ENCODE results near the gene CYP19A1. TPM values are rescaled to one million over a fixed set of nuclear protein-coding genes. Genes with fewer than 3 reads are reported as not detected.

CYP19A1 gene
- total RNA-seq (2014; rRNA removed; shearing (Covaris generic)), result 0.48 and 0.59 TPM in 2 replicates

DNA sequence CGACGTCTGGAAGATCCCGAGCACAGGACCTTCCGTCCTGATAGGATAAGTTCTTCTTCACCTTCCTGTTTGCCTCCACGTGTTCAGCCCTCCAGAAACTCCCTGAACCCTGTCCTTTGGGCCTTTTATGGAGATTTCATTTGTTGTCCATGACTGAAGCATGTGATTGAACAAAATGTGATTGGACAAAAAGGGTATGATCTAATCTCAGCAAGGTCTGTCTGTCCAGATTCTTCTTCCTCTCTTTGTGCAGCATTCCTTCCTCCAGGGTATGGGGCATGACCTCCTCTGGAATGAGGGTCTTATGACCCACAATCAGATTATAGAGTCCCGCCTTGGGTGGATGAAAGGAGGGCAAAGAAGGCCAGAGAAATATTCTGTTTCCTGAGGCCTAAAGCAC lies at the start of gene CYP19A1:
Gene CYP19A1, minus strand, starts transcription at position 101 of the 400 bp plus-strand sequence. CDS start 95,684 bp downstream, outside the sequence.
- no peak for DNase-seq (ENCODE audit: low read depth)

DNA sequence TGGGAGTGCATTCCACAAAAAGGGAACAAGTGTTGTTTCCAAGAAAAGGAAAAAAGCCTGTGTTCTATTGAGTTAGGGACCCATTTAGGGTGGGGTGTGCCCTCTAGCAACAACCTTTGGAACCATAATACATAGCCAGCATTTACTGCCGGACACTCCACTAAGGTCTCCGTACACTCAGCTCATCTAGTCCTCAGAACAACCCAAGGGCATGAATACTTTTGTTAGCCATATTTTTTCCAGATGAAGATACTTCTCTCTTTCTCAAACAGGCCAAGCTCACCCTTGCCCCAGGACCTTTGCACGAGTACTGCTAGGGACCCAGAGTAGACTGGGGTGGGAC lies 49.3 kb upstream of the CYP19A1 start:
- no peak for DNase-seq (ENCODE audit: low read depth)

DNA sequence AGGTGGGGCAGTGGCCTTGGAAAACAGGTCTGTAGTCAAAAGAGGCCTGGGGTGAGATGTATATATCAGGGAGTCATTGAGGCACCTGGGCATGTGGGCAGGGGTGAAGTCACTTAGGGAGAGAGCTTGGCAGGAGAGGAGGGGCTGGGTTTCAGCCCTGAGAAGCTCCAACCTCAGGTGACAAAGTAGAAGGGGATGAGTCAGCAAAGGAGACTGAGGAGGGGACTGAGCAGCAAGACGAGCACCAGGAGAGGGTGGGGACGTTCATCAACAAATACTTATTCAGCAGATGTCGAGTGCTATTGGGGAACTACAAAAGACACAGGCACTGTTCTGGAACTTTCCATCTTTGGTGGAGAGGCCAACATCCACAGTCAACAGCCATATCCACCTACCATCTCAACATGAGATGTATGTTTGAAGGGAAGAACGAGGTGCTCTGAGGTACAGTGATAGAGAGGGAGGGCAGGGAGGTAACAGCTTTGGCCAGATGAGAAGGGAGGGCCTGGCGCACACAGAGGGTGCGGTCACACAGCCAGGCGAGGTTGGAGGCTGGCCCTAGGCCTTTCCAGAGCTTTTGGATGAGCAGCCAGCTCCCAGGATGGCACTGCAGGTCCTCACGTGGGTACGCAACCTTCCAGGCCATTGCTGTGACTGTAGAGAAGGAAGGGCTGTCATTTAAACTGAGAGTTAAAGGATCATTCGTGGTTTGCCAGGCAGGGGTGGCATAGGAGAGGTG lies 48.7 kb upstream of the CYP19A1 start:
- DNase-seq (ENCODE audit: low read depth), result no peak

GRCh38 chr15:51386486-51386885 lies 48.1 kb upstream of the CYP19A1 start:
- no peak for DNase-seq (ENCODE audit: low read depth)

GRCh38 chr15:51386029-51386428 lies 47.6 kb upstream of the CYP19A1 start:
- no peak for DNase-seq (ENCODE audit: low read depth)

GRCh38 chr15:51382787-51383186 lies 44.4 kb upstream of the CYP19A1 start:
- DNase-seq (ENCODE audit: low read depth), result peak; percentile 54

GRCh38 chr15:51380999-51381806 lies 42.8 kb upstream of the CYP19A1 start:
- DNase-seq (ENCODE audit: low read depth), result peak; percentile 71

- no peak for DNase-seq (ENCODE audit: low read depth)
These were observed 41.0 kb upstream of the CYP19A1 start for GRCh38 chr15:51379390-51379789.

GRCh38 chr15:51378406-51378805 lies 40.0 kb upstream of the CYP19A1 start:
- no peak for DNase-seq (ENCODE audit: low read depth)

GRCh38 chr15:51377038-51377786 lies 38.8 kb upstream of the CYP19A1 start:
- DNase-seq (ENCODE audit: low read depth), result peak; percentile 46

DNA sequence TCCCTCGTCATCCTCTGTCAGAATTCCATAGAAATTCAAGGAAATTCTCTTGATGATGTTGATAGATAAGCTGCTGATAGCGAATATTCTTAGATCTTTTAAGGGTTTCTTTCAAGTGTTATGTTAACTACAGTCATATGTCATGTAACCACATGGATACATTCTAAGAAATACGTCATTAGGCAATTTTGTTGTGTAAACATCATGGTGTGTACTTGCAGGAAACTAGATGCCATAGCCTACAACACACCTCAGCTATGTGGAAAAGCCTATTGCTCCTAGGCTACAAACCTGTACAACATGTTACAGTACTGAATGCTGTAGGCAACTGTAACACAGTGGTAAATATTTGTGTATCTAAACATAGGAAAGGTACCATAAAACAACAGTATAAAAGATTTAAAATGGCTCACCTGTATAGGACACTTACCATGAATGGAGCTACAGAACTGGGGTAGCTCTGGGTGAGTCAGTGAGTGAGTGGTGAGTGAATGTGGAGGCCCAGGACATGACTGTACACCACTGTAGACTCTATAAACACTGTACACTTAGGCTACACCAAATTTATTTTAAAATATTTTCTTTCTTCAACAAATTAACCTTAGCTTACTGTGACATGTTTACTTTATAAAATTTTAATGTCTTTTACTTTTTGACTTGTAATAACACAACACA lies 37.7 kb upstream of the CYP19A1 start:
- DNase-seq (ENCODE audit: low read depth), result peak; percentile 30

- DNase-seq (ENCODE audit: low read depth), result no peak
These were observed 35.7 kb upstream of the CYP19A1 start for GRCh38 chr15:51374131-51374530.

DNA sequence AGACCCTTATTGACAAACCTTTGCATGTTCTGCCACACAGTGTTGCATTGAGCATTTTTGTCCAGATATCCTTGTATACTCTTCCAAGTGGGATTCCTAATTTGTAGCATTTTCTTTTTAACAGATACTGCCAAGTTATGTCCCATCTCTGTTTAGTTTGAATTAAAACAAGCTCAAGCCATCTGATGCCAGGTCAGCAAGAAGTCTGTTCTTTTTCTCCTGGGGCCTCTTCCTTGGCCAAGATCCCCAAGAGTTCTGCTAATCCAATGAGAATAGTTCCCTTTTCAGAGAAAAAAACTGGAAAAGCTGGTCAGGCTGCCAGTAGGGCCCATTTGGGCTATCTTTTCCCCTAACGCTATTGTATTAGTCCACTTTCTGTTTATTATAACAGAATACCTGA lies 32.9 kb upstream of the CYP19A1 start:
- DNase-seq (ENCODE audit: low read depth), result no peak

DNA sequence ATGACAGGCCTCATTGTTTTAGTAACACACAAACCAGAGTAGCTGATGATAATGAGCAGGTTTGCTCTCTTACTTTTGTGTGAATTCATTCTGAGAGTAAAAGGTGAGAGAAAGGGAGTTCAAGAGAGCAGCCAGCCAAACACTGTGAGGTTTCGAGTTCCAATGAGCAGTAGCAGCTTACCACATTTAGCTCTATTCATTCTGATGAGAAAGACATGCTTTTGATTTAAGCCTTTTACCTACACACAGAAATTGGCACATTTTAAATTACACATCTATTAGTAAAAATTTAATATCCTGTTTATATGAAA lies 31.0 kb upstream of the CYP19A1 start:
- DNase-seq (ENCODE audit: low read depth), result no peak

DNA sequence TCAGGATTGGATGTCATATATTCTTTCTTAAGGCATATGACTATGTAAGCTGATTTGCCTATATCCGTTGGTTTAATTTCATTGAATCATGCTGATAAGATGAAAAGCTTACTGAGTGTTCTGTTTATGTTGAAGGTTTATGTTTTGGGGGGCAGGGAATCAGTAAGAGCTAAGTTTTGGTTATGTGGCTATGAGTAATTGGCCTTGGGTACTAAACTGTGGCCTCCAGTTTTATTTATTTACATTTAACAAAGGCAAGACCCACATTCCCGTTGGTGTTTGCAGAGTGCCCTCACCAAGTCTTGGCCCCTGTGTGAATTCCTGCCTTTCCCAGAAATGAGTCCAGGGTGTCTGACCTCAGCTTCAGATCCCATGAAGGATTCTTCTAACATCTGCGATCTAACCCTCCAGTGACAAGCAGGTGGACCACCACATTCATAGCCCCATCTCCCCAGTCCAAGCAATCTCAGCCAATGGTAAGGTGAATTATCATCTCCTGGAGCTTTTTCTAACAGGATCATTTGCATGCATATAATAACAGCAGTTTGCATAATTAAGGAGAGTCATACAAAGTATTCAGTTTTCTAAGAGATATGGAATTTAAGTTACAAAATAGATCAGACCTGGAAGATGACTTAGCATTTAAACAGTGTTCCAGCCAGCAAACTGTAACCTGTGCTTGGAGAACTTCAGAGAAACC lies 30.5 kb upstream of the CYP19A1 start:
- peak; percentile 65 for DNase-seq (ENCODE audit: low read depth)

- DNase-seq (ENCODE audit: low read depth), result no peak
These were observed 29.9 kb upstream of the CYP19A1 start for GRCh38 chr15:51368307-51368706.

GRCh38 chr15:51367322-51367976 lies 29.1 kb upstream of the CYP19A1 start:
- no peak for DNase-seq (ENCODE audit: low read depth)

DNA sequence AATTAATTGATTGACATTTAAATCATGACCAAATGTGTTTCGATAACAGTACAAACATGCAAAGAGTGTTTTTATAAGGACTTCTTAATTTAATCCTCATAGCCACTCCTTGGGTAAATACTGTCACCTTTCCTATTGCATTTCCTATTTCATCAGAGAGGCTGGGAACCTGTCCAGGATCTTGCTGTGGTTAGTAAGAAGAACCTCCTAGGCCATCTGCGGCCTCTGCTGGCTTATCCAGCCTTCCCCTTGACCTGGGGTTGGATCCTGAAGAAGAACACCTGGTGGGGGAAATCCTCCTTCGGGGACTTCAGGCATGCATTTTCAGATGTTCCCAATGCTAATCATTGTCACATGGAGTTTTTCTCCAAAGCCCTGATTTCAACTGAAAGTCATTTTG lies 28.5 kb upstream of the CYP19A1 start:
- DNase-seq (ENCODE audit: low read depth), result peak; percentile 29

DNA sequence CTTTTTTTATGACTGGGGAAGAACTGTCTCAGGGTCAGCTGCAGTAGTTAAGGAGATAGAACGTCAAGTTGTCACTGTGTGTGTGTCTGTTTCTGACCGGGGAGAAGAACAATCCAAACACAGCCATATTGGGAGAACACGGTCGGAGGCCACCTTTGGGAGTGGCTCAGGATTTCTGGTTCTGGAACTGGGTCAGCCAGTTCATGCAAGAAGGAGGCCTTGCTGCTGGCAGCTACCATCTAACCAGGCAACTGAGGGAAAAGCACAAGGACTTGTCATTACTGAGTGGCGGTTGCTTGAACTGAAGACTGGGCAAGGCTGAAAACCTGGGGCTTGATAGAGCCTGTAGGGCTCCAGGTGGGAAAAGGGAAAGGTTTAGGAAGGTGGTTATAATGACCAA lies 27.7 kb upstream of the CYP19A1 start:
- DNase-seq (ENCODE audit: low read depth), result no peak

DNA sequence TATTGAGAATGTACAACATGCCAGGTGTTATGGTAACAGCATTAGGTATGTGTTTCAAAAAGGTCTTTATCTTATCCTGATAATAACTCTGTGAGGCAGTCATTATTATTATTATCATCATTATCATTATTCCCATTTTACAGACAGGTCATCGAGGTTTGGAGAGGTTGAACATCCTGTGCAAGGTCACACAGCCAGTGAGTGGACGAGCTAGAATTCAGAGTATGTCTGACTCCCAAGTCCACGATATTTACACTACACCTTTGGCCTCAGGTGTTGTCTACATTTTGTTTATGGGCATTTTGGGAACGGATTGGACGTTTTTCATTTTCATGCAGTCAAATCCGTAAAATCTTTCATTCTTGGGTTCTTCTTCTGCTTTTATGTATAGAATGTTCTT lies 27.0 kb upstream of the CYP19A1 start:
- DNase-seq (ENCODE audit: low read depth), result no peak

DNA sequence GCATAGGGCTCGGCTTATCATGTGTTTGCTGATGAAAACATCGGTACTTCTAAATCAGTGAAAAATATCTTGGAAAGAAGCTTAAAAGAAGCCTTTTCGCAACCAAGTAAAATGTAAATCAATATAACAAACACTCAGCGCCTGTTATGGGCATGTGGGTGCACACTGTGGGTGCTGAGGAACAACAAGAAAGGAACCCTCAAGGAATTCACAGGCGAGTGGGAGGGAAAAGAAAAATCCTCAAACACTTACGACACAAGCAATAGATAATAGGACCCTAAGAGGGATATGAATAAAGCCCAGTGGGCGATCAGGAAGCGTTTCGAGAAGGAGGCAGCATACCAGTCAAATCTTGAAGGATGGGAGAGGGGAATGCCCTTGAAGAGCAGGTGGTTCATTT lies 25.0 kb upstream of the CYP19A1 start:
- no peak for DNase-seq (ENCODE audit: low read depth)
